ENCODE data around the gene CCL20.

GRCh38 chr2:227822416-227823003 lies 8.9 kb downstream of the CCL20 start:
- TF ChIP-seq CTCF (IDR thresholded peaks at IDR 0.05; ENCODE audit: poor library complexity, severe bottlenecking) (no peak), POLR2AphosphoS5 (IDR thresholded peaks at IDR 0.05) (no peak), RAD21 (conservative IDR thresholded peaks at IDR 0.05) (no peak), SMC3 (conservative IDR thresholded peaks at IDR 0.05; ENCODE audit: poor library complexity) (no peak), REST (IDR thresholded peaks at IDR 0.05; ENCODE audit: borderline replicate concordance) (no peak), EZH2 (IDR thresholded peaks at IDR 0.05; ENCODE audit: borderline replicate concordance, insufficient read depth, low read length, poor library complexity, severe bottlenecking) (no peak), MXI1 (conservative IDR thresholded peaks at IDR 0.05; ENCODE audit: poor library complexity, severe bottlenecking) (no peak)
